Nephron progenitor cell (in vitro differentiated cells): ENCODE measurements around the gene BLMH.

Source experiments
- DNase-seq: peaks from one replicate; pipeline ENCODE4 v3.0.0; 2021
- H3K27ac Mint-ChIP-seq: 2 replicates; pipeline ENCODE4 v1.8.0; 2021; ENCODE audit warnings: mild to moderate bottlenecking, moderate library complexity, mixed read lengths
- H3K27me3 Mint-ChIP-seq: 2 replicates; pipeline ENCODE4 v1.8.0; 2021; ENCODE audit warnings: mild to moderate bottlenecking, low read depth, mixed read lengths; ENCODE audit not compliant: poor library complexity
- H3K36me3 Mint-ChIP-seq: 2 replicates; pipeline ENCODE4 v1.8.0; 2021; ENCODE audit warnings: low read depth, mixed read lengths
- H3K4me1 Mint-ChIP-seq: 2 replicates; pipeline ENCODE4 v1.8.0; 2021; ENCODE audit warnings: mixed read lengths
- H3K4me3 Mint-ChIP-seq: 2 replicates; pipeline ENCODE4 v1.8.0; 2021; ENCODE audit warnings: mild to moderate bottlenecking, moderate library complexity, mixed read lengths
- H3K9me3 Mint-ChIP-seq: 2 replicates; pipeline ENCODE4 v1.8.0; 2021; ENCODE audit warnings: mild to moderate bottlenecking, moderate library complexity, mixed read lengths
- TF ChIP-seq, protein P1 (sequence below): fragments of 200-600 bp; sonication (generic); IDR thresholded peaks from 2 replicates; pipeline ENCODE4 v1.5.0; 2021; ENCODE audit warnings: antibody characterized with exemption

Gene BLMH

DNA sequence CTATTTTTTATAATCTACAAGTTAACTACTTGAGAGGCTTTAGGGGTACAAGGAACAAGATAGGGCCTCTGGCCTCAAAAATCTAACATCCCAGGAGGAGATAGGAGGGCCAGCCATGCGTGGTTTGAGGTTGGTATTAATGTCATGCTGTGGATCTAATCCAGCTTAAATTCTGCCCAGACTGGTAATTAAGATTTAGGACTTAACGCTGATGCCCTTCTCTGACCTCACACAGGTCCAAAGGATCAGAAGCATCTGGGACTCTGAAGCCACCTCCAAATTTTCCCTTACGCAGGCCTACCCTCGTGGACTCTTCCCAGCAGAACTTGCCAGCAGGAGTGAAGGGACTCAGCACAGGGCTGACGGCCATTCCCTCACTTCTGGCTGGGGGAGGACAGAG is 71.3 kb downstream of the BLMH start:
- Mint-ChIP-seq H3K36me3 (no peaks in the 10 kb centered on the region), H3K4me1 (peaks cover 49% of the 10 kb centered on the region), H3K27ac (no peak overlapping the region), H3K4me3 (no peak overlapping the region), H3K9me3 (no peaks in the 10 kb centered on the region), H3K27me3 (peaks cover 13% of the 10 kb centered on the region)
- no peak for DNase-seq
- TF ChIP-seq, protein P1, sequence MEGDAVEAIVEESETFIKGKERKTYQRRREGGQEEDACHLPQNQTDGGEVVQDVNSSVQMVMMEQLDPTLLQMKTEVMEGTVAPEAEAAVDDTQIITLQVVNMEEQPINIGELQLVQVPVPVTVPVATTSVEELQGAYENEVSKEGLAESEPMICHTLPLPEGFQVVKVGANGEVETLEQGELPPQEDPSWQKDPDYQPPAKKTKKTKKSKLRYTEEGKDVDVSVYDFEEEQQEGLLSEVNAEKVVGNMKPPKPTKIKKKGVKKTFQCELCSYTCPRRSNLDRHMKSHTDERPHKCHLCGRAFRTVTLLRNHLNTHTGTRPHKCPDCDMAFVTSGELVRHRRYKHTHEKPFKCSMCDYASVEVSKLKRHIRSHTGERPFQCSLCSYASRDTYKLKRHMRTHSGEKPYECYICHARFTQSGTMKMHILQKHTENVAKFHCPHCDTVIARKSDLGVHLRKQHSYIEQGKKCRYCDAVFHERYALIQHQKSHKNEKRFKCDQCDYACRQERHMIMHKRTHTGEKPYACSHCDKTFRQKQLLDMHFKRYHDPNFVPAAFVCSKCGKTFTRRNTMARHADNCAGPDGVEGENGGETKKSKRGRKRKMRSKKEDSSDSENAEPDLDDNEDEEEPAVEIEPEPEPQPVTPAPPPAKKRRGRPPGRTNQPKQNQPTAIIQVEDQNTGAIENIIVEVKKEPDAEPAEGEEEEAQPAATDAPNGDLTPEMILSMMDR = no peak

DNA sequence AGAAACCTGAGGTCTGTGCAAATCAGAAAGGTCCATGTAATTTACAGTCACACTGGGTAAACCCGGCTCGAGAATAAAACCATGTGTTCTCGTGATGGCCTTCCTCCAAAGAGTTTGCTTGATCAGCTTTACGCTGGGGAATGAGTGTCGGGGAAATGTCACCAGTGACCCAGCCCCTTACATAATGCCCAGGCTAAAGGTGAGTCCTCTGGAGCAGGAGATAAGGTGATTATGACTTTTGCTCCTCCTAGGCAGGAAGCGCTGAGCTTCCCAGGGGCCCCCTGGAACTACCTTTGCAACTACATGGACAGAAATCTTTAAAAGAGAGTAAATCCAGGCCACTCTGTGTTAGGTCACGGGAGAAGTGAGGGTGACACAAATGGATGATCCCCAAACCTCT is 71.9 kb downstream of the BLMH start:
- H3K4me3 Mint-ChIP-seq = no peak overlapping the region
- no peaks in the 10 kb centered on the region for H3K36me3 Mint-ChIP-seq
- TF ChIP-seq, protein P1 = no peak
- H3K27ac Mint-ChIP-seq = no peak overlapping the region
- H3K4me1 Mint-ChIP-seq = peaks cover 43% of the 10 kb centered on the region
- no peaks in the 10 kb centered on the region for H3K9me3 Mint-ChIP-seq
- peaks cover 16% of the 10 kb centered on the region for H3K27me3 Mint-ChIP-seq
- no peak for DNase-seq

DNA sequence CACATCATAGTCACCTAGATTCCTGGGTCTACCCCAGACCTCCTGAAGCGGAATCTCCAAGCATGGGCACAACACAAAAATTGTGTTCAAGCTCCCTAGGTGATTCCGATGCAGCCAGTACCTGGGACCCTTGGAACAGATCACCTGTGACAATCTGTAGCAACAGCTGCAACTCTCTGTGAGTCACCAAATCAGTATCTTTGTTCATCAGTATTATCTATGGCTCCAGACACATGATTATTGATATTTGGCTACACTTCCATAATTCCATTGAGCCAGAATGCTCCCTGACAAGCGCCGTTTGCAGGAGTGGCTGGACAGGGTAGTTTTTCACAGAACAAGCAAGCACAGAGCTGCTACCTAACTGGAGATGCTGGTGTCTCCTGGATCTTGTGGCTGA is 72.4 kb downstream of the BLMH start:
- Mint-ChIP-seq H3K4me1 (peaks cover 38% of the 10 kb centered on the region), H3K4me3 (no peak overlapping the region), H3K27ac (no peak overlapping the region), H3K27me3 (peaks cover 18% of the 10 kb centered on the region), H3K36me3 (no peaks in the 10 kb centered on the region), H3K9me3 (no peaks in the 10 kb centered on the region)
- TF ChIP-seq, protein P1 = no peak
- DNase-seq = no peak

DNA sequence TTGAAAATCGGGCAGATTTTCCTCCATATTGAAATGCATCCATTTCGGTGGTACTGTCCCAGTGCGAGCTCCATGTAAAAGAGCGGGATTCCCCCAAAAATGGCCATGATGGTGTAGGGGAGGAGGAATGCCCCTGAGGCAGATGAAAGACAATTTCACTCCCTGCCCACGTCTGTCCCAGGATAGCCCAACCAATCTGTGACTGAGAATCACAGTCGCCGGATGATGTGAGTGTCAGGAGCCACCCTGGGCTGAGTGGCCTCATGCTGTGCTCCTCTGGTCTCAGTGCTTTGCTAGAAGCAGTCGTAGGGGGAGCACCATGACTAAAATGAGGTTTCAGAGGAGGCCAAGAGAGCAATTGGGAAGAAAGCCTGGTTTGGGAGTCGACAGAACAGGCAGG is 72.9 kb downstream of the BLMH start:
- Mint-ChIP-seq H3K27ac (no peak overlapping the region), H3K4me1 (peaks cover 34% of the 10 kb centered on the region)

DNA sequence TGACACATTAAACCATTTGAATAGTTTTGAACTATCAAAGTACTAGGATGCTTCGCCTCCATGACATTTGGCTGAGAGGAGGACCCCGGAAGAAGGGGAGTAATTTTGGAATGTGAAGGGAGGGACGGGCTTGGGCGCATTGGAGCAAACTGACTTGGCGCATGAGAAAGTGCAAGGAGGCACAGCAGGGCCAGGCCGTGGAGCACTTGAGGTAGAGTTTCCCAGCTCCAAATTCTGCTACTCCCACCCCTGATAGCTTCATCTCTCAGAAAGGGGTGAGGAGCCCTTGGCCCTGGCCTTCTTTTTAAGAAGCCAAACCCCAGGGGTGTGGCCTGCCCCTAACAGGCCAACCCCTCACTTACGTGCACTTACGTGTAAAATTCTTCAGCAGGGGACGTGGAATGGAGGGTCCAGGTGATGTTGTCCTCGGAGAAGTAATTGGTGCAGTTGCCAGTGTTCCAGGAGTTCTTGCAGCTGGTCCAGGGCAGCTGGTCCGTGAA is 73.9 kb downstream of the BLMH start:
- Mint-ChIP-seq H3K9me3 (no peaks in the 10 kb centered on the region), H3K27ac (no peak overlapping the region), H3K27me3 (peaks cover 18% of the 10 kb centered on the region)

More for the DNA sequence above, 72.9 kb downstream of the BLMH start:
- H3K4me3 Mint-ChIP-seq = no peak overlapping the region
- no peaks in the 10 kb centered on the region for H3K9me3 Mint-ChIP-seq
- DNase-seq = no peak
- peaks cover 18% of the 10 kb centered on the region for H3K27me3 Mint-ChIP-seq
- no peaks in the 10 kb centered on the region for H3K36me3 Mint-ChIP-seq
- TF ChIP-seq, protein P1 = no peak

DNA sequence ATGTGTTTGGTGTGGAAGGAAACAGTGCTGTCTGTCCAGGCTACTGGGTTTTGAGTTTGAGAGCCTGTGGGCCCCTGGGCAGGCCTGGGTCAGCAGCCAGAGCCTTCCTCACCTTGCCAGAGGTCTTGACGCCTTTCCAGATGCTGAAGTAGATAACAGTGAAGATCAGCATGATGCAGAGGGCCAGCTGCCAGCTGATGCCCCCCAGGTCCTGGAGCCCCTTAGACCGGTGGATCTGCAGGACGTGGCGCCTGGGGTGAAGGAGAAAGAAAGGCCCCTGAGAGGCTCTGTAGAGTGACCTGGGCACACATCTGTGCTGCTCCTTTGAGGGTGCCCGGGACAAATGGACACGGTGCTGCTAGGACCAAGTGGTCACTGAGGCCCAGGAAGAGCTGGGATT is 74.7 kb downstream of the BLMH start:
- H3K4me3 Mint-ChIP-seq = no peak overlapping the region
- TF ChIP-seq, protein P1 = no peak
- H3K36me3 Mint-ChIP-seq = no peaks in the 10 kb centered on the region

More for the DNA sequence above, 73.9 kb downstream of the BLMH start:
- TF ChIP-seq, protein P1 = no peak
- no peak for DNase-seq
- Mint-ChIP-seq H3K4me1 (peaks cover 24% of the 10 kb centered on the region), H3K4me3 (no peak overlapping the region), H3K36me3 (no peaks in the 10 kb centered on the region)

More for the DNA sequence above, 74.7 kb downstream of the BLMH start:
- H3K9me3 Mint-ChIP-seq = no peaks in the 10 kb centered on the region
- DNase-seq = no peak
- H3K27me3 Mint-ChIP-seq = peaks cover 16% of the 10 kb centered on the region
- no peak overlapping the region for H3K27ac Mint-ChIP-seq
- peaks cover 19% of the 10 kb centered on the region for H3K4me1 Mint-ChIP-seq
